ENCODE results near the gene DGAT2. TPM values are rescaled to one million over a fixed set of nuclear protein-coding genes. Genes with fewer than 3 reads are reported as not detected.

DGAT2 gene
- total RNA-seq, 1 experiment from 2014 or later, result 6.5 TPM

DNA sequence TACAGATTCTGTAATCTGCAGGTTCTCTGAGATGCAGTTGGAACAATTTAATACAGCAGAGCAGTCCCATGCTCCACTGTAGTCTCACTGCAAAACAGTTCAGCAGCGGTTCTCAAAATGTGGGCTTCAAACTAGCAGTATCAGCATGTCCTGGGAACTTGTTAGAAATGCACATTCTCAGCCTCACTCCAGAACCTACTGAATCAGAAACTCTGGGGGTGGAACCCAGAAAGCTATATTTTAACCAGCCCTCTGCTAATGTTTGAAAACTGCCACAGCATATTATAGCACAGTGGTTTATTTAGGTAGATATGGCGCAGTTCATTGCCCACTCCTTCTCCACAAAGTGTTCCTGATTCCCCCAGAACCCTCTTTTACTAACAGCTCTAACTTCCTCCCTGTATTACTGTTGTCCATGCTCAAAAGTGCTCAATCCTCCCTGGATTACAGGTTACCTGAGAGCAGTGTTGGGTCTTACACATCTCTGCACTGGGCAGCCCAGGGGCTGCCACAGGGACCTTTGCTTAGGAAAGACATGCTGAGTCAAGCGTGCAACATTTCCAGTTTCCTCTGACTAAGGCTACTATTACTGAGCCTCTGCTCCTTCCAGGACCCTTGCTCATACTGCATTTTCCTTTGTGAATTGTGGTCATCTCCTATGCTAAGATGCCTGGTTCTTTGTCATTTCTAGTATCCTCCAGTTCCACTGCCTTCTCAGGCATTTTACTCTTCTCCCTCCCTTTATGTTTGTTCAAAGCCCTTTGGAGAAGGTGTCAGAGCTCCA lies 7.7 kb upstream of the DGAT2 start:
- no peaks in the 10 kb centered on the region for H3K9me3 ChIP-seq (ENCODE audit: insufficient read depth, low read depth)
- BruUV-seq (replicated peaks), result no TSS peak
- H3K4me3 ChIP-seq, result no peak overlapping the region
- H3K79me2 ChIP-seq (ENCODE audit: low read depth), result no peaks in the 10 kb centered on the region
- ChIA-PET POLR2A (ENCODE audit: unreplicated experiment) (no interaction called here), CTCF (no interaction called here)
- DNase-seq, result peak in 1 of 2 experiments; percentile 52
- intact Hi-C loops (cut with micrococcal nuclease; ENCODE audit: unreplicated experiment), result no loop called here
- no peaks in the 10 kb centered on the region for H3K9me2 ChIP-seq (ENCODE audit: insufficient read depth)
- no peaks in the 10 kb centered on the region for H3K36me3 ChIP-seq (ENCODE audit: low read depth)
- TF ChIP-seq EZH2 (IDR thresholded peaks at IDR 0.05; ENCODE audit: low read depth), result no peak
- peak overlapping the region; percentile 37 for H3K4me2 ChIP-seq
- no peak overlapping the region for H2AFZ ChIP-seq
- no peaks in the 10 kb centered on the region for H3K27me3 ChIP-seq (ENCODE audit: insufficient read depth, low read depth)
- H3K27ac ChIP-seq, result peak overlapping the region; percentile 36
- peaks cover 28% of the 10 kb centered on the region for H3F3A ChIP-seq (ENCODE audit: insufficient read depth, low read depth)
- H3K4me1 ChIP-seq (replicated peaks; ENCODE audit: insufficient read depth), result peaks cover 45% of the 10 kb centered on the region
- no peaks in the 10 kb centered on the region for H4K20me1 ChIP-seq (ENCODE audit: insufficient read depth)

DNA sequence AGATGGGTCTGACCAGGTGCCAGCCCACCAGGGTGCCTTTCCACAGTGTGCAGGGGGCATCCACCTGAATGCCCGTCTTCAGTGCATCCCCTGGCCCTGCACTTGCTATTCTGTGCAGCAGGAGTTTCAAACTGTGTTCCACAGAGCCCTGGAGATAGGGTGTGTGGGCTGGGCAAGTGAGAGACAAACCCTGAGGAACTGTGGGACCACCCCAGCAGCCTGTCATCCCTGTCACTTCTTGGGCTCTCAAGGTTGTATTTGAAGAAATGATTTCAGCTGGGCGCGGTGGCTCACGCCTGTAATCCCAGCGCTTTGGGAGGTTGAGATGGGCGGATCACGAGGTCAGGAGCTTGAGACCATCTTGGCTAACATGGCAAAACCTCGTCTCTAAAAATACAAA lies 6.4 kb upstream of the DGAT2 start:
- Histone ChIP-seq H3K9me2 (ENCODE audit: insufficient read depth) (no peaks in the 10 kb centered on the region), H3K4me1 (replicated peaks; ENCODE audit: insufficient read depth) (peaks cover 45% of the 10 kb centered on the region), H2AFZ (no peak overlapping the region), H3K4me2 (no peak overlapping the region), H3K79me2 (ENCODE audit: low read depth) (no peaks in the 10 kb centered on the region), H3K27ac (no peak overlapping the region), H3K9me3 (ENCODE audit: insufficient read depth, low read depth) (no peaks in the 10 kb centered on the region), H3F3A (ENCODE audit: insufficient read depth, low read depth) (peaks cover 28% of the 10 kb centered on the region), H3K36me3 (ENCODE audit: low read depth) (no peaks in the 10 kb centered on the region), H3K4me3 (no peak overlapping the region), H3K27me3 (ENCODE audit: insufficient read depth, low read depth) (no peaks in the 10 kb centered on the region), H4K20me1 (ENCODE audit: insufficient read depth) (no peaks in the 10 kb centered on the region)
- TF ChIP-seq, protein P1, sequence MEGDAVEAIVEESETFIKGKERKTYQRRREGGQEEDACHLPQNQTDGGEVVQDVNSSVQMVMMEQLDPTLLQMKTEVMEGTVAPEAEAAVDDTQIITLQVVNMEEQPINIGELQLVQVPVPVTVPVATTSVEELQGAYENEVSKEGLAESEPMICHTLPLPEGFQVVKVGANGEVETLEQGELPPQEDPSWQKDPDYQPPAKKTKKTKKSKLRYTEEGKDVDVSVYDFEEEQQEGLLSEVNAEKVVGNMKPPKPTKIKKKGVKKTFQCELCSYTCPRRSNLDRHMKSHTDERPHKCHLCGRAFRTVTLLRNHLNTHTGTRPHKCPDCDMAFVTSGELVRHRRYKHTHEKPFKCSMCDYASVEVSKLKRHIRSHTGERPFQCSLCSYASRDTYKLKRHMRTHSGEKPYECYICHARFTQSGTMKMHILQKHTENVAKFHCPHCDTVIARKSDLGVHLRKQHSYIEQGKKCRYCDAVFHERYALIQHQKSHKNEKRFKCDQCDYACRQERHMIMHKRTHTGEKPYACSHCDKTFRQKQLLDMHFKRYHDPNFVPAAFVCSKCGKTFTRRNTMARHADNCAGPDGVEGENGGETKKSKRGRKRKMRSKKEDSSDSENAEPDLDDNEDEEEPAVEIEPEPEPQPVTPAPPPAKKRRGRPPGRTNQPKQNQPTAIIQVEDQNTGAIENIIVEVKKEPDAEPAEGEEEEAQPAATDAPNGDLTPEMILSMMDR (conservative IDR thresholded peaks at IDR 0.05), result no peak
- no peak for TF ChIP-seq EZH2 (IDR thresholded peaks at IDR 0.05; ENCODE audit: low read depth)
- POLR2A ChIA-PET (ENCODE audit: unreplicated experiment), result interaction anchor here (0.7 kb wide), 1 partner anchor 374 kb away, joined by 11 read pairs; no protein-coding TSS in a partner anchor
- intact Hi-C loops (cut with micrococcal nuclease; ENCODE audit: unreplicated experiment), result no loop called here
- BruUV-seq (replicated peaks), result no TSS peak
- no peak for DNase-seq
- CTCF ChIA-PET, result no interaction called here

DNA sequence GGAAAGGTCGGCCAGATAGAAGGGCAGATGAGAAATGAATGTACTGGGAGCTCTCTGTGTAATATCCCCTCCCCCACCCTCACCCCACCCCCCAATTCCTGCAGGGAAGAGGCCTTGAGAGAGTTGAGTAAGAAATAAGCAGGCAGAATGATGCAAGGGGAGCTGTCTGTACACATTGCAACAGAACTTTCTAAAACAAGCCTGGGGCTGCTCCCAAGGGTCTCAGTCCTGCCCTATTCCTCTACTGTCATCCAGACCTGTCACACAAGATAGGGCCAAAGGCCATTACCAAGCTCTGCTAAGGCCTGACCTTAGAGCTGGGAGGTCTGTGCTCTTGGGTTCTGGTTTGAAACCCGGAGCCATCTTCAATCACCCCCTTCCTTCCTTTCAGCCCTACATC lies 5.7 kb upstream of the DGAT2 start:
- no peak overlapping the region for H2AFZ ChIP-seq
- no peaks in the 10 kb centered on the region for H3K9me2 ChIP-seq (ENCODE audit: insufficient read depth)
- no TSS peak for BruUV-seq (replicated peaks)
- DNase-seq, result peak in 1 of 2 experiments; percentile 70
- TF ChIP-seq EZH2 (IDR thresholded peaks at IDR 0.05; ENCODE audit: low read depth), result no peak
- TF ChIP-seq, protein P1 (conservative IDR thresholded peaks at IDR 0.05), result no peak
- peak overlapping the region; percentile 38 for H3K27ac ChIP-seq
- no peak overlapping the region for H3K4me3 ChIP-seq
- H3K36me3 ChIP-seq (ENCODE audit: low read depth), result no peaks in the 10 kb centered on the region
- POLR2A ChIA-PET (ENCODE audit: unreplicated experiment), result no interaction called here
- CTCF ChIA-PET, result no interaction called here
- peaks cover 49% of the 10 kb centered on the region for H3K4me1 ChIP-seq (replicated peaks; ENCODE audit: insufficient read depth)
- no peaks in the 10 kb centered on the region for H3K27me3 ChIP-seq (ENCODE audit: insufficient read depth, low read depth)
- intact Hi-C loops (cut with micrococcal nuclease; ENCODE audit: unreplicated experiment), result no loop called here
- no peaks in the 10 kb centered on the region for H4K20me1 ChIP-seq (ENCODE audit: insufficient read depth)
- peak overlapping the region; percentile 30 for H3K4me2 ChIP-seq
- H3K9me3 ChIP-seq (ENCODE audit: insufficient read depth, low read depth), result no peaks in the 10 kb centered on the region
- peaks cover 28% of the 10 kb centered on the region for H3F3A ChIP-seq (ENCODE audit: insufficient read depth, low read depth)
- H3K79me2 ChIP-seq (ENCODE audit: low read depth), result no peaks in the 10 kb centered on the region
